Uterus (tissue), 2 donors: ENCODE data around the gene MIPEP.
"Not testable (repeated sequence)": the region's sequence is repeated elsewhere in the genome, so short reads cannot be mapped to it uniquely, and the experiment has no call there.

ENCODE experiments used
- POLR2A ChIP-seq, 2 donors: fragments of 450-650 bp; IDR thresholded peaks; one replicate each; pipeline ENCODE4 v1.6.1; 2016; ENCODE audit warnings: antibody characterized with exemption in 2 of 2, mild to moderate bottlenecking in 1 of 2, moderate library complexity in 1 of 2
- TF ChIP-seq, protein P1 (sequence below), 4 experiments: fragments of 200-600 bp in 2 of 4; fragments of 450-650 bp in 2 of 4; sonication (generic) in 2 of 4; IDR thresholded peaks; one replicate each; pipeline ENCODE4 v1.5.1; 2016 to 2019; ENCODE audit warnings: antibody characterized with exemption in 4 of 4, mild to moderate bottlenecking in 2 of 4, moderate library complexity in 1 of 4

DNA sequence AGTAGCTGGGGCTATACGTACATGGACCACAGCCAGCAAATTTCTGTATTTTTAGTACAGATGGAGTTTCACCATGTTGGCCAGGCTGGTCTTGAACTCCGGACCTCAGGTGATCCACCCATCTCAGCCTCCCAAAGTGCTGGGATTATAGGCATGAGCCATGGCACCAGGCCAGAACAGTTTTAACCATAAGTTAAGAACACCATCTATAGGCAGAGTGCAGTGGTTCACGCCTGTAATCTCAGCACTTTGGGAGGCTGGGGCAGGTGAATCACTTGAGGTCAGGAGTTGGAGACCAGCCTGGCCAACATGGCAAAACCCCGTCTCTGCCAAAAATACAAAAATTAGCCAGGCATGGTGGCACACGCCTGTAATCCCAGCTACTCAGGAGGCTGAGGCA is 143.1 kb downstream of the MIPEP start:
- TF ChIP-seq, protein P1, sequence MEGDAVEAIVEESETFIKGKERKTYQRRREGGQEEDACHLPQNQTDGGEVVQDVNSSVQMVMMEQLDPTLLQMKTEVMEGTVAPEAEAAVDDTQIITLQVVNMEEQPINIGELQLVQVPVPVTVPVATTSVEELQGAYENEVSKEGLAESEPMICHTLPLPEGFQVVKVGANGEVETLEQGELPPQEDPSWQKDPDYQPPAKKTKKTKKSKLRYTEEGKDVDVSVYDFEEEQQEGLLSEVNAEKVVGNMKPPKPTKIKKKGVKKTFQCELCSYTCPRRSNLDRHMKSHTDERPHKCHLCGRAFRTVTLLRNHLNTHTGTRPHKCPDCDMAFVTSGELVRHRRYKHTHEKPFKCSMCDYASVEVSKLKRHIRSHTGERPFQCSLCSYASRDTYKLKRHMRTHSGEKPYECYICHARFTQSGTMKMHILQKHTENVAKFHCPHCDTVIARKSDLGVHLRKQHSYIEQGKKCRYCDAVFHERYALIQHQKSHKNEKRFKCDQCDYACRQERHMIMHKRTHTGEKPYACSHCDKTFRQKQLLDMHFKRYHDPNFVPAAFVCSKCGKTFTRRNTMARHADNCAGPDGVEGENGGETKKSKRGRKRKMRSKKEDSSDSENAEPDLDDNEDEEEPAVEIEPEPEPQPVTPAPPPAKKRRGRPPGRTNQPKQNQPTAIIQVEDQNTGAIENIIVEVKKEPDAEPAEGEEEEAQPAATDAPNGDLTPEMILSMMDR (IDR thresholded peaks at IDR 0.05): not testable (repeated sequence)
- not testable (repeated sequence) for TF ChIP-seq POLR2A (IDR thresholded peaks at IDR 0.05)
